Measurements from ENCODE around the gene CARD18. TPM values are rescaled to one million over a fixed set of nuclear protein-coding genes. Genes with fewer than 3 reads are reported as not detected.

Gene CARD18, protein sequence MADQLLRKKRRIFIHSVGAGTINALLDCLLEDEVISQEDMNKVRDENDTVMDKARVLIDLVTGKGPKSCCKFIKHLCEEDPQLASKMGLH
- not detected for total RNA-seq

DNA sequence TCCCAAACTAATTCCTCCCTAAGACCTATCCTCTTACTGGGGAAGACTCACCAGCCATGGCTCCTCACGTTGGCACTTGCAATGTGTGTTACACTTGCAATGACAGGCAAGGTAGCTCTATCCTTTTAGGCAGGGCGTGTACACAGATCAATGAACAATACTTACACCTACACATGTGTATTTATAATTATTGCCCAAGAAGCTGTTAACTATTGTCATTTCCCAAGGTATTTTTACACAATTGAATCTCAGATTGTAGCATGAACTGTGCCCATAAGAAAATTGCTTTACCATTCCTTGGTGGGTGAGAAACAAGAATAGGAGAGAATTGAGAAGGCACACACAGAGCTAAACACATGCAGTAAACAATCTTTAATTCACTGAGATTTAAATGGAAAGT lies at the start of gene CARD18:
Gene CARD18, minus strand, starts transcription at position 101 of the 400 bp plus-strand sequence. Its CDS starts 43 bp downstream, at position 58.
- Mint-ChIP-seq H3K36me3 (peaks cover 3% of the 10 kb centered on the region), H3K27ac (no peak within 1 kb of the TSS), H3K4me3 (no peak within 1 kb of the TSS)

DNA sequence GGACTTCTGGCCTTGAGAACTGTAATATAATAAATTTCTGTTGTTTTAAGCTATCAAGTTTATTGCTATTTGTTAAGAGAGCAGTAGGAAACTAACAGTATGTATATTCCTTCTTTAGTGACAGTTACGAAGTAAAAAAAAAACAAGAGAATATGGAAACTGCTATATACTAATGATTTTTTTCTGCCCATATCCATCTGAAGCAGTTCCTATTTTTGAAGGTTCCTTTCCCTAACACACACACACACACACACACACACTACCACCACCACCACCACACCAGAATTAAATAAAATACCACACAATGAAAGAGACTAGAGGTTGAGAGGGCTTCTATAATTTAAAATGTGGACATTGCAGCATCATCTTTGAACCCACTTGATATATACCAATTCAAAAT lies 44.4 kb upstream of the CARD18 start:
- Mint-ChIP-seq H3K4me1 (no peaks in the 10 kb centered on the region), H3K9me3 (no peaks in the 10 kb centered on the region), H3K36me3 (no peaks in the 10 kb centered on the region), H3K27ac (no peak overlapping the region), H3K4me3 (no peak overlapping the region), H3K27me3 (peaks cover 7% of the 10 kb centered on the region)
- no peak for DNase-seq

More for the DNA sequence above, at the start of gene CARD18:
- H3K27me3 Mint-ChIP-seq: peaks cover 4% of the 10 kb centered on the region
- H3K9me3 Mint-ChIP-seq: peaks cover 3% of the 10 kb centered on the region
- DNase-seq: no peak
- H3K4me1 Mint-ChIP-seq: no peaks in the 10 kb centered on the region

GRCh38 chr11:105183426-105183825 lies 43.9 kb upstream of the CARD18 start:
- no peaks in the 10 kb centered on the region for H3K36me3 Mint-ChIP-seq
- no peaks in the 10 kb centered on the region for H3K9me3 Mint-ChIP-seq
- peaks cover 7% of the 10 kb centered on the region for H3K27me3 Mint-ChIP-seq
- no peak overlapping the region for H3K27ac Mint-ChIP-seq
- no peaks in the 10 kb centered on the region for H3K4me1 Mint-ChIP-seq
- no peak overlapping the region for H3K4me3 Mint-ChIP-seq
- DNase-seq: no peak

- Mint-ChIP-seq H3K4me3 (no peak overlapping the region), H3K9me3 (no peaks in the 10 kb centered on the region), H3K27me3 (peaks cover 7% of the 10 kb centered on the region), H3K36me3 (no peaks in the 10 kb centered on the region), H3K27ac (no peak overlapping the region), H3K4me1 (no peaks in the 10 kb centered on the region)
- DNase-seq: no peak
Measured at GRCh38 chr11:105181521-105181920, 42.0 kb upstream of the CARD18 start.

GRCh38 chr11:105181100-105181499 lies 41.5 kb upstream of the CARD18 start:
- H3K27ac Mint-ChIP-seq: no peak overlapping the region
- no peak overlapping the region for H3K4me3 Mint-ChIP-seq
- no peaks in the 10 kb centered on the region for H3K9me3 Mint-ChIP-seq
- H3K4me1 Mint-ChIP-seq: no peaks in the 10 kb centered on the region
- no peak for DNase-seq
- H3K27me3 Mint-ChIP-seq: peaks cover 7% of the 10 kb centered on the region
- H3K36me3 Mint-ChIP-seq: no peaks in the 10 kb centered on the region

- Mint-ChIP-seq H3K27ac (no peak overlapping the region), H3K4me3 (no peak overlapping the region), H3K36me3 (no peaks in the 10 kb centered on the region), H3K4me1 (no peaks in the 10 kb centered on the region), H3K27me3 (peaks cover 12% of the 10 kb centered on the region), H3K9me3 (no peaks in the 10 kb centered on the region)
- no peak for DNase-seq
Measured at GRCh38 chr11:105179542-105180278, 40.1 kb upstream of the CARD18 start.

DNA sequence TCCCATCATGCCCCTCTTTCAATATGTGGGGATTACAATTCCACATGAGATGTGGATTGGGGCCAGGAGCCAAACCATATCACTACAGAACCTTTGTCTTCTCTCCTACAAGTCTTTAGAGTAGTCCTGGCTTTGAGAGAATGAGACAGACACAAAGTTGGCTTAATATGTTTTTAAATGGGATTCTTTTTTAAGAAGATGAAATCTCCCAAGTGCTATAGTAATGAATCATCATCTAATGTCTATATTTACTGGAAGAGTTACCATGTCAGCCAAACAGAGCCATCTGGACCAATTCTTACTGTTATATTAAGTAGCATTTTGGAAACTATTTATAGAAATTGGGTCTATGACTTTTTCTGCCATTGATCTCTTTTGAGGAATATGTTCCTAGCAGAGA lies 38.1 kb upstream of the CARD18 start:
- H3K27me3 Mint-ChIP-seq: peaks cover 8% of the 10 kb centered on the region
- H3K9me3 Mint-ChIP-seq: no peaks in the 10 kb centered on the region
- no peak overlapping the region for H3K4me3 Mint-ChIP-seq
- H3K36me3 Mint-ChIP-seq: no peaks in the 10 kb centered on the region
- DNase-seq: no peak
- H3K4me1 Mint-ChIP-seq: no peaks in the 10 kb centered on the region
- no peak overlapping the region for H3K27ac Mint-ChIP-seq

- Mint-ChIP-seq H3K4me3 (no peak overlapping the region), H3K36me3 (no peaks in the 10 kb centered on the region), H3K9me3 (peaks cover 4% of the 10 kb centered on the region), H3K27me3 (peaks cover 3% of the 10 kb centered on the region), H3K4me1 (no peaks in the 10 kb centered on the region), H3K27ac (no peak overlapping the region)
- no peak for DNase-seq
Measured at GRCh38 chr11:105168457-105168856, 28.9 kb upstream of the CARD18 start.

- no peak for DNase-seq
Measured at GRCh38 chr11:105167244-105167643, 27.7 kb upstream of the CARD18 start.

GRCh38 chr11:105164208-105164607 lies 24.6 kb upstream of the CARD18 start:
- Mint-ChIP-seq H3K27me3 (no peaks in the 10 kb centered on the region), H3K36me3 (no peaks in the 10 kb centered on the region), H3K4me3 (no peak overlapping the region), H3K27ac (no peak overlapping the region), H3K9me3 (no peaks in the 10 kb centered on the region), H3K4me1 (no peaks in the 10 kb centered on the region)
- no peak for DNase-seq

More at GRCh38 chr11:105167244-105167643, 27.7 kb upstream of the CARD18 start:
- peaks cover 3% of the 10 kb centered on the region for H3K27me3 Mint-ChIP-seq
- no peak overlapping the region for H3K4me3 Mint-ChIP-seq
- no peak overlapping the region for H3K27ac Mint-ChIP-seq
- H3K36me3 Mint-ChIP-seq: no peaks in the 10 kb centered on the region
- peaks cover 4% of the 10 kb centered on the region for H3K9me3 Mint-ChIP-seq
- no peaks in the 10 kb centered on the region for H3K4me1 Mint-ChIP-seq

DNA sequence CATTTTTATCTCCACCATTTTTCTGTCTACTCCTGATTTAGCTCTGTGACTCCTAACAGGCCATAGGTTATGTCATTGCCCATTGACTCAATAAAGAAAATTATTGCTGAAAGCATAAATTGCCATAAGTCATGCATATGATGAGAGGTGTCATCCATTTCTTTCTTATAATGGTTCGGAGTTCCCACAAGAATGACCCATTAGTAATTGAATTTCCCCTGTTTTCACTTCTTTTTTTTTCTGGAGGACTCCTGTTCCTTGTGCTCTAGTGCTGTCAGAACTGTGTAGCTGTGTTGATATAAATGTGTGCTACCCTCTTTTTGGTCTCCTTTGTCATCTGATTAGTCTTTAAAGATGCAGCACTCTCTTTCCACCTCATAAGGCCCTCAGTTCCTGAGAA lies 22.9 kb upstream of the CARD18 start:
- H3K27ac Mint-ChIP-seq: no peak overlapping the region
- no peaks in the 10 kb centered on the region for H3K36me3 Mint-ChIP-seq
- H3K4me3 Mint-ChIP-seq: no peak overlapping the region
- H3K9me3 Mint-ChIP-seq: no peaks in the 10 kb centered on the region
- H3K27me3 Mint-ChIP-seq: no peaks in the 10 kb centered on the region
- no peak for DNase-seq
- no peaks in the 10 kb centered on the region for H3K4me1 Mint-ChIP-seq

DNA sequence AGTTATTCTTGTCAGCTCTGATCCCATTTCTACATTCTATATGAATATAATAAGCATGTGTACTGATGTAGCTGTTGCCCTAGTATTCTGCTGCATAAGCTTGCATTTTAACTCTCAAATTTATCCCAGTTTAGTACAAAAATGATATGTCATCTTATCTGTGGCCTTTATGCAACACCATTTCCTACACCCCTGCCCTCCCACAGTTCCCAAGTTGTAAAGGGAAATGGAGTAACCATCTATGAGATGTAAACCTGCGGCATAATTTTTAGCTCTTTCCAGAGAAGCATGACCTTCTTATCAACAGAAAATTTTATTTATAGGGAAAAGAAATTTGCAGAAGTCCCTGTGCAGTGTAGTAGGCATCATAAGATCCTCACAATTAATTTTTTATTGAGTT lies 18.9 kb upstream of the CARD18 start:
- DNase-seq: no peak
- H3K9me3 Mint-ChIP-seq: no peaks in the 10 kb centered on the region
- H3K27me3 Mint-ChIP-seq: no peaks in the 10 kb centered on the region
- H3K4me3 Mint-ChIP-seq: no peak overlapping the region
- H3K27ac Mint-ChIP-seq: no peak overlapping the region
- no peaks in the 10 kb centered on the region for H3K36me3 Mint-ChIP-seq
- H3K4me1 Mint-ChIP-seq: no peaks in the 10 kb centered on the region

DNA sequence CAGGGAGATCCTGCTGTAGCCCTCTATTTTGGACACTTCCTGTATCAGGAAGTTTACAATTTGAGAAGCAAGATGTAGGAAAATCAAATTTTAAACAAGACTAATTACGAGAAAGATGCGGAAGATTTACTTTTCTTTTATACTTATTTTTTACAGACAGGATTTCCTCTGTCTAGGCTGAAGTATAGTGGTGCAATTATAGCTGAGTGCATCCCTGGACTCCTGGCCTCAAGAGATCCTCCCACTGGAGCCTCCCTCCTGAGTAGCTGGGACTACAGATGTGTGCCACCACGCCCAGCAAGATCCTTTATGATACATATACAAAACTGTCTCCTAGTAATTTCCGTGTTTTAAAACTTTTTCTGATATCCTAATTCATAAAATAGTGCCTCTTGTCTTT lies 17.2 kb upstream of the CARD18 start:
- Mint-ChIP-seq H3K36me3 (no peaks in the 10 kb centered on the region), H3K4me3 (no peak overlapping the region), H3K27me3 (no peaks in the 10 kb centered on the region), H3K9me3 (no peaks in the 10 kb centered on the region), H3K4me1 (no peaks in the 10 kb centered on the region), H3K27ac (no peak overlapping the region)
- no peak for DNase-seq

DNA sequence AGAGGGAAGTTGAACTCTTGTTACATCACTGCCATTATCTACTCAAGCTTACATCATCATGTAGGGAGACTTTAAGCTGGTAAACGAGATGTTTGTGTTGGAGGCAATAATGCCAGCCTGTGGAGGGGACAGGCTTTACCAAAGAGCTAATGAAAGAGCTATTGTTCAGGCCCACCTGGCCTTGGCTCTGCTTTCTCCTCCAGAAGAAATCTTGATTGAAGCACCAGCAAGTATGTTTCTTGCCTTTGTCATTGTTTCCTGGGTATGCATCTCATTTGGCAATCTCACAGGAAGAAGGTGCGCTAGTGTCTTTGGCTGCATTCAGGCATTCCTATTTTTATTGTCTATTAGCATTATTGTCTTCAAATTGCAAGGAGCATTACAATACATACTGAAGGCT lies 16.7 kb upstream of the CARD18 start:
- Mint-ChIP-seq H3K9me3 (no peaks in the 10 kb centered on the region), H3K36me3 (no peaks in the 10 kb centered on the region), H3K4me3 (no peak overlapping the region), H3K27ac (no peak overlapping the region), H3K27me3 (no peaks in the 10 kb centered on the region), H3K4me1 (no peaks in the 10 kb centered on the region)
- DNase-seq: no peak

- no peaks in the 10 kb centered on the region for H3K27me3 Mint-ChIP-seq
- no peak for DNase-seq
Measured at GRCh38 chr11:105155679-105156078, 16.1 kb upstream of the CARD18 start.

DNA sequence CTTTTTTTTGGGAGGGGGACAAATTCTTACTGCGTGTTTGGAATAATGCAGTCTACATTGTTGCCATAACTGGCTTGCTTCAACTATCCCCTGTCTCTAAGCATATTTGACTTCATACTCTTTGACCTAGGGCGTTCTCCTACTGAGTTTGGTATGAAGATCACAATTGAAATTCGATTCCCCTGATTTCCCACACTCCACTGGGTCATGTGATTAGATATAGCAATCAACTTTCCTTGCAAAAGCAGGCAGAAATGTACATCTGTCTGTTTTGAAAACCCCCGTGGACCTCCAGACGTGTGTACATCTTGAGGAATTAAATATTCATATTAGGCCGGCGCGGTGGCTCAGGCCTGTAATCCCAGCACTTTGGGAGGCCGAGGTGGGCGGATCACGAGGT lies 13.8 kb upstream of the CARD18 start:
- no peak overlapping the region for H3K27ac Mint-ChIP-seq
- no peaks in the 10 kb centered on the region for H3K4me1 Mint-ChIP-seq
- no peaks in the 10 kb centered on the region for H3K9me3 Mint-ChIP-seq
- H3K4me3 Mint-ChIP-seq: no peak overlapping the region
- H3K36me3 Mint-ChIP-seq: no peaks in the 10 kb centered on the region
- DNase-seq: no peak
- H3K27me3 Mint-ChIP-seq: no peaks in the 10 kb centered on the region

More at GRCh38 chr11:105155679-105156078, 16.1 kb upstream of the CARD18 start:
- Mint-ChIP-seq H3K36me3 (no peaks in the 10 kb centered on the region), H3K27ac (no peak overlapping the region), H3K4me1 (no peaks in the 10 kb centered on the region), H3K9me3 (no peaks in the 10 kb centered on the region), H3K4me3 (no peak overlapping the region)

Data from activated naive CD8-positive, alpha-beta T cell treated with anti-CD3 and anti-CD28 coated beads for 36 hours (primary cell).